H9 (cell line): ENCODE data around the gene AP1S3. TPM values are rescaled to one million over a fixed set of nuclear protein-coding genes. Genes with fewer than 3 reads are reported as not detected.

Experiments
- DNase-seq: peaks from one replicate; pipeline ENCODE4 v3.0.0-alpha.2; 2017
- H2AFZ ChIP-seq: one replicate; pipeline ENCODE4 v1.6.1; 2013; ENCODE audit warnings: mild to moderate bottlenecking, low read length, control low read depth, moderate library complexity
- H2AK5ac ChIP-seq: 2 replicates; pipeline ENCODE4 v1.6.1; 2013; ENCODE audit warnings: low read length, control low read depth, mixed read lengths; ENCODE audit not compliant: insufficient read length
- H2BK120ac ChIP-seq: one replicate; pipeline ENCODE4 v1.6.1; 2013; ENCODE audit warnings: low read depth, mild to moderate bottlenecking, low read length, control low read depth, inconsistent platforms; ENCODE audit not compliant: poor library complexity, severe bottlenecking
- H2BK12ac ChIP-seq: 2 replicates; pipeline ENCODE4 v1.6.1; 2013; ENCODE audit warnings: low read length, control low read depth, mixed read lengths, low read depth; ENCODE audit not compliant: insufficient read length
- H2BK15ac ChIP-seq: 2 replicates; pipeline ENCODE4 v1.6.1; 2013; ENCODE audit warnings: low read depth, low read length, control low read depth
- H2BK20ac ChIP-seq: one replicate; pipeline ENCODE4 v1.6.1; 2013; ENCODE audit warnings: low read depth, mild to moderate bottlenecking, low read length, control low read depth, inconsistent platforms; ENCODE audit not compliant: poor library complexity, severe bottlenecking
- H2BK5ac ChIP-seq: 2 replicates; pipeline ENCODE4 v1.6.1; 2013; ENCODE audit warnings: low read length, control low read depth, mixed read lengths; ENCODE audit not compliant: insufficient read length
- H3K14ac ChIP-seq: 2 replicates; pipeline ENCODE4 v1.6.1; 2013; ENCODE audit warnings: low read length, control low read depth; ENCODE audit not compliant: insufficient read depth
- H3K18ac ChIP-seq: 2 replicates; pipeline ENCODE4 v1.6.1; 2013; ENCODE audit warnings: low read depth, mild to moderate bottlenecking, mixed read lengths, low read length, control low read depth; ENCODE audit not compliant: insufficient read length
- H3K23ac ChIP-seq: 2 replicates; pipeline ENCODE4 v1.6.1; 2013; ENCODE audit warnings: low read length, control low read depth, mixed read lengths, low read depth; ENCODE audit not compliant: insufficient read length
- H3K23me2 ChIP-seq: 2 replicates; pipeline ENCODE4 v1.6.1; 2013; ENCODE audit warnings: low read depth, mild to moderate bottlenecking, mixed read lengths, low read length, control low read depth; ENCODE audit not compliant: insufficient read length, poor library complexity, severe bottlenecking
- H3K27ac ChIP-seq: 2 replicates; pipeline ENCODE4 v1.5.1; 2013; ENCODE audit warnings: low read length, control low read depth, mixed read lengths, low read depth; ENCODE audit not compliant: insufficient read length
- H3K27me3 ChIP-seq: 2 replicates; pipeline ENCODE4 v1.6.1; 2013; ENCODE audit warnings: low read length, control low read depth, inconsistent platforms; ENCODE audit not compliant: insufficient read depth
- H3K4ac ChIP-seq: 2 replicates; pipeline ENCODE4 v1.6.1; 2013; ENCODE audit warnings: low read depth, mild to moderate bottlenecking, control low read depth, inconsistent platforms, low read length, moderate library complexity
- H3K4me1 ChIP-seq: 2 replicates; pipeline ENCODE4 v1.6.1; 2013; ENCODE audit warnings: low read length, control low read depth, inconsistent platforms; ENCODE audit not compliant: insufficient read depth
- H3K4me2 ChIP-seq: 2 replicates; pipeline ENCODE4 v1.6.1; 2013; ENCODE audit warnings: low read length, control low read depth, mixed read lengths; ENCODE audit not compliant: insufficient read length, insufficient read depth
- H3K56ac ChIP-seq: 2 replicates; pipeline ENCODE4 v1.6.1; 2013; ENCODE audit warnings: low read depth, mild to moderate bottlenecking, mixed read lengths, low read length, control low read depth; ENCODE audit not compliant: insufficient read length
- H3K79me1 ChIP-seq: 2 replicates; pipeline ENCODE4 v1.6.1; 2013; ENCODE audit warnings: low read depth, mild to moderate bottlenecking, moderate library complexity, low read length, control low read depth, inconsistent platforms; ENCODE audit not compliant: insufficient read depth, poor library complexity, severe bottlenecking
- H3K79me2 ChIP-seq: 2 replicates; pipeline ENCODE4 v1.6.1; 2013; ENCODE audit warnings: low read length, control low read depth, inconsistent platforms; ENCODE audit not compliant: insufficient read depth
- H3K9ac ChIP-seq: 2 replicates; pipeline ENCODE4 v1.6.1; 2013; ENCODE audit warnings: low read length, control low read depth, mixed read lengths; ENCODE audit not compliant: insufficient read length; ENCODE audit errors: extremely low read depth
- H3K9me3 ChIP-seq: one replicate; pipeline ENCODE4 v1.6.1; 2013; ENCODE audit warnings: low read depth, low read length, inconsistent platforms; ENCODE audit not compliant: control insufficient read depth
- H3T11ph ChIP-seq: one replicate; pipeline ENCODE4 v1.6.1; 2013; ENCODE audit warnings: mild to moderate bottlenecking, low read length, control low read depth, inconsistent platforms
- H4K20me1 ChIP-seq: one replicate; pipeline ENCODE4 v1.6.1; 2013; ENCODE audit not compliant: control insufficient read depth, insufficient read length, insufficient read depth
- H4K5ac ChIP-seq: 2 replicates; pipeline ENCODE4 v1.6.1; 2013; ENCODE audit warnings: low read depth, mild to moderate bottlenecking, mixed read lengths, low read length, control low read depth; ENCODE audit not compliant: insufficient read length
- H4K8ac ChIP-seq: replicated peaks from 2 replicates; pipeline ENCODE4 v1.6.1; 2013; ENCODE audit warnings: low read length, control low read depth, mixed read lengths, low read depth; ENCODE audit not compliant: insufficient read length
- H4K91ac ChIP-seq: 2 replicates; pipeline ENCODE4 v1.6.1; 2013; ENCODE audit warnings: low read depth, mild to moderate bottlenecking, moderate library complexity, mixed read lengths, low read length, control low read depth; ENCODE audit not compliant: insufficient read length
- H3K27ac Mint-ChIP-seq, 3 experiments: 2 replicates in 2 of 3; 3 replicates in 1 of 3; pipeline ENCODE4 v1.8.0; 2020 to 2021; ENCODE audit warnings: mixed read lengths in 3 of 3, mild to moderate bottlenecking in 1 of 3, moderate library complexity in 1 of 3
- H3K27me3 Mint-ChIP-seq: 2 replicates; pipeline ENCODE4 v1.8.0; 2021; ENCODE audit warnings: low read depth, mild to moderate bottlenecking, moderate library complexity, mixed read lengths
- H3K36me3 Mint-ChIP-seq, 3 experiments: 2 replicates in 2 of 3; 3 replicates in 1 of 3; pipeline ENCODE4 v1.8.0; 2020 to 2021; ENCODE audit warnings: low read depth in 3 of 3, mixed read lengths in 3 of 3; ENCODE audit not compliant: insufficient read depth in 1 of 3
- H3K4me1 Mint-ChIP-seq, 2 experiments: 2 replicates each; pipeline ENCODE4 v1.8.0; 2020; ENCODE audit warnings: mixed read lengths in 2 of 2
- H3K4me3 Mint-ChIP-seq, 2 experiments: 2 replicates in 1 of 2; 3 replicates in 1 of 2; pipeline ENCODE4 v1.8.0; 2020 to 2021; ENCODE audit warnings: mild to moderate bottlenecking in 2 of 2, mixed read lengths in 2 of 2, moderate library complexity in 1 of 2
- H3K9me3 Mint-ChIP-seq, 2 experiments: 2 replicates in 1 of 2; 3 replicates in 1 of 2; pipeline ENCODE4 v1.8.0; 2020; ENCODE audit warnings: mild to moderate bottlenecking in 2 of 2, mixed read lengths in 2 of 2, moderate library complexity in 1 of 2
- WGBS: extraction: QIAGEN DNeasy Blood & Tissue Kit; methylation state at CpG from one replicate; pipeline ENCODE4 v1.1.7; 2013; ENCODE audit warnings: missing lambda C conversion rate, low lambda C conversion rate, mixed read lengths; ENCODE audit not compliant: insufficient read length; ENCODE audit errors: extremely low coverage; 5-methylcytosine and 5-hydroxymethylcytosine counted together
- total RNA-seq: library from RNA; stranded (reverse); gene quantifications from 2 replicates; pipeline ENCODE4 v1.2.1, GENCODE V29; 2021
- TF ChIP-seq, protein P1 (sequence below): fragments of 200-600 bp; sonication (generic); conservative IDR thresholded peaks from 3 replicates; pipeline ENCODE4 v1.8.0; 2021; ENCODE audit warnings: antibody characterized with exemption, mild to moderate bottlenecking

The AP1S3 gene
- total RNA-seq, 1 experiment from 2014 or later, result 8.7 TPM

- Histone ChIP-seq H2BK12ac (no peak overlapping the region), H4K8ac (no peak overlapping the region), H3K79me1 (no peaks in the 10 kb centered on the region), H2BK20ac (no peak overlapping the region), H4K20me1 (no peaks in the 10 kb centered on the region), H2BK5ac (no peak overlapping the region), H3K23ac (no peak overlapping the region), H3K4me1 (peaks cover 6% of the 10 kb centered on the region; the same call in 1 of the 2 replicates), H2BK15ac (no peak overlapping the region), H3T11ph (no peak overlapping the region), H3K23me2 (peaks cover 4% of the 10 kb centered on the region), H3K4me2 (no peak overlapping the region), H3K9ac (no peak overlapping the region), H3K18ac (no peak overlapping the region), H3K14ac (no peak overlapping the region), H3K9me3 (no peaks in the 10 kb centered on the region), H4K91ac (no peak overlapping the region), H3K27ac (no peak overlapping the region), H3K4ac (no peak overlapping the region), H2BK120ac (no peak overlapping the region), H3K27me3 (no peaks in the 10 kb centered on the region), H3K79me2 (peaks cover 4% of the 10 kb centered on the region; the same call in 1 of the 2 replicates), H2AFZ (no peak overlapping the region), H3K56ac (no peak overlapping the region), H2AK5ac (no peak overlapping the region), H4K5ac (no peak overlapping the region)
- no peak for DNase-seq
- no peaks in the 10 kb centered on the region for H3K9me3 Mint-ChIP-seq
- H3K27me3 Mint-ChIP-seq, result peaks cover 6% of the 10 kb centered on the region
- TF ChIP-seq, protein P1, sequence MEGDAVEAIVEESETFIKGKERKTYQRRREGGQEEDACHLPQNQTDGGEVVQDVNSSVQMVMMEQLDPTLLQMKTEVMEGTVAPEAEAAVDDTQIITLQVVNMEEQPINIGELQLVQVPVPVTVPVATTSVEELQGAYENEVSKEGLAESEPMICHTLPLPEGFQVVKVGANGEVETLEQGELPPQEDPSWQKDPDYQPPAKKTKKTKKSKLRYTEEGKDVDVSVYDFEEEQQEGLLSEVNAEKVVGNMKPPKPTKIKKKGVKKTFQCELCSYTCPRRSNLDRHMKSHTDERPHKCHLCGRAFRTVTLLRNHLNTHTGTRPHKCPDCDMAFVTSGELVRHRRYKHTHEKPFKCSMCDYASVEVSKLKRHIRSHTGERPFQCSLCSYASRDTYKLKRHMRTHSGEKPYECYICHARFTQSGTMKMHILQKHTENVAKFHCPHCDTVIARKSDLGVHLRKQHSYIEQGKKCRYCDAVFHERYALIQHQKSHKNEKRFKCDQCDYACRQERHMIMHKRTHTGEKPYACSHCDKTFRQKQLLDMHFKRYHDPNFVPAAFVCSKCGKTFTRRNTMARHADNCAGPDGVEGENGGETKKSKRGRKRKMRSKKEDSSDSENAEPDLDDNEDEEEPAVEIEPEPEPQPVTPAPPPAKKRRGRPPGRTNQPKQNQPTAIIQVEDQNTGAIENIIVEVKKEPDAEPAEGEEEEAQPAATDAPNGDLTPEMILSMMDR, result no peak
- peaks cover 0 to 3% (median 2%) of the 10 kb centered on the region in 3 experiments; a peak in 2 of 7 replicates for H3K36me3 Mint-ChIP-seq
- H3K27ac Mint-ChIP-seq, result peak overlapping the region in 2 of 3 experiments; percentile 44 to 86; a peak in 2 of 7 replicates
- no CpG with 5 or more reads among the region's 8 CpGs for WGBS
- no peak overlapping the region; a peak in 1 of 5 replicates for H3K4me3 Mint-ChIP-seq
- peaks cover 32 to 34% of the 10 kb centered on the region in 2 experiments for H3K4me1 Mint-ChIP-seq
Observed at GRCh38 chr2:223832241-223832903, 5.0 kb downstream of the AP1S3 start.
